Neural cell (in vitro differentiated cells): ENCODE measurements around the gene DENND1A.

Source experiments
- CTCF ChIP-seq: fragments of 450-650 bp; IDR thresholded peaks from 2 replicates; pipeline ENCODE4 v1.5.1; 2014; ENCODE audit warnings: antibody characterized with exemption, mild to moderate bottlenecking, moderate library complexity; ENCODE audit not compliant: poor library complexity, severe bottlenecking
- EZH2 ChIP-seq: fragments of 200-600, 300-800 bp; shearing (Covaris generic), sonication (generic); IDR thresholded peaks from 2 replicates; pipeline ENCODE4 v1.6.1; 2014; ENCODE audit warnings: antibody characterized with exemption, low read length, borderline replicate concordance, mild to moderate bottlenecking; ENCODE audit not compliant: insufficient read depth, poor library complexity, severe bottlenecking

DNA sequence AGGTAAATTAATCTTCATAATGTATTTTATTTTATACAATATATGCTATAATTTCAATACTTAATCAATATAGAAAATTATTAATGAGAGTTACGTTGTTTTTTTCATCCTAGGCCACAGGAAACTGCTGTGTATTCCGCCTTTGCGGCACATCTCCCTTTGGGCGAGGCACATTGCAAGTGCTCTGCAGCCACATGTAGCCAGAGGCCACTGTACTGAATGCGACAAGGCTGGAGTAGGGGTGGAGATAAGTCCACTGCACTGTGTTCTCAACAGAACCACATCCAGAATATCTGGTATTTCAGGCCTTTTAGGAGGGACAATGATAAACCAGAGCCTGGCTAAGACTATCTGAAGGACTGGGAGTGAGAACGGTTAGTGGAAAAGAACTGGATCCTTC lies 439.2 kb downstream of the DENND1A start:
- no peak for TF ChIP-seq CTCF
- no peak for TF ChIP-seq EZH2
